Skeletal muscle cell (primary cell): ENCODE measurements around the gene CHST7.

Source experiments
- DNase-seq: peaks from one replicate; pipeline ENCODE4 v3.0.0-alpha.2; 2010; ENCODE audit warnings: low read depth
- H3K4me3 ChIP-seq: 2 replicates; pipeline ENCODE4 v1.5.1; 2011; ENCODE audit warnings: low read depth, mild to moderate bottlenecking, control low read depth, low read length, moderate library complexity

Gene CHST7

GRCh38 chrX:46635186-46635585, 61.6 kb downstream of the CHST7 start:
- H3K4me3 ChIP-seq = no peak overlapping the region
- DNase-seq = no peak

- no peak for DNase-seq
- H3K4me3 ChIP-seq = no peak overlapping the region
Observed at GRCh38 chrX:46636223-46636622, 62.7 kb downstream of the CHST7 start.

GRCh38 chrX:46637938-46638337, 64.4 kb downstream of the CHST7 start:
- H3K4me3 ChIP-seq = no peak overlapping the region
- DNase-seq = no peak

GRCh38 chrX:46642145-46642544, 68.6 kb downstream of the CHST7 start:
- no peak for DNase-seq
- no peak overlapping the region for H3K4me3 ChIP-seq

GRCh38 chrX:46643636-46644035, 70.1 kb downstream of the CHST7 start:
- no peak for DNase-seq
- no peak overlapping the region for H3K4me3 ChIP-seq

GRCh38 chrX:46645614-46646013, 72.0 kb downstream of the CHST7 start:
- no peak overlapping the region for H3K4me3 ChIP-seq
- DNase-seq = no peak

- H3K4me3 ChIP-seq = no peak overlapping the region
- no peak for DNase-seq
Observed at GRCh38 chrX:46647251-46647650, 73.7 kb downstream of the CHST7 start.
